Panc1 (cell line): ENCODE data around the gene PAK2.

Experiments
- POLR2AphosphoS5 ChIP-seq: IDR thresholded peaks from 2 replicates; pipeline ENCODE4 v1.6.1; 2012; ENCODE audit warnings: mild to moderate bottlenecking, low read depth, low read length, moderate library complexity
- TCF7L2 ChIP-seq: IDR thresholded peaks from 2 replicates; pipeline ENCODE4 v1.6.1; 2011; ENCODE audit warnings: mild to moderate bottlenecking, low read depth, low read length, inconsistent platforms
- TF ChIP-seq, protein P1 (sequence below): fragments of 450-650 bp; IDR thresholded peaks from 2 replicates; pipeline ENCODE4 v1.5.1; 2017; ENCODE audit warnings: mild to moderate bottlenecking

DNA sequence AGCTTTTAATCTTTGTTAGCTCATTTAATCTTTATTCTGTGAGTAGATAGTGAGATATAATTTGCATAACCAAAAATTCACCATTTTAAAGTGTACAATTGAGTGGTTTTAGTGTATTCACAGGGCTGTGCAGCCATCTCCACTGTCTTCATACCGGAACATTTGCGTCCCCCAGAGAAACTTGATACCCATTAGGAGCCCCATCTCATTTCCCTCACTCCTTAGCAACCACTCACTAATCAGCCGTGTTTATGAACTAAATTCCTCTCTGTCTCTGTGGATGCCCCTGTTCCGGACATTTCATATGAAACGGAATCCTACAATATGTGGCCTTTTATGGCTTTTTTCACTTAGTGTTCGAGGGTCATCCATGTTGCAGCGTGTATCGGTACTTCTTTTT lies 38.2 kb downstream of the PAK2 start:
- TF ChIP-seq, protein P1, sequence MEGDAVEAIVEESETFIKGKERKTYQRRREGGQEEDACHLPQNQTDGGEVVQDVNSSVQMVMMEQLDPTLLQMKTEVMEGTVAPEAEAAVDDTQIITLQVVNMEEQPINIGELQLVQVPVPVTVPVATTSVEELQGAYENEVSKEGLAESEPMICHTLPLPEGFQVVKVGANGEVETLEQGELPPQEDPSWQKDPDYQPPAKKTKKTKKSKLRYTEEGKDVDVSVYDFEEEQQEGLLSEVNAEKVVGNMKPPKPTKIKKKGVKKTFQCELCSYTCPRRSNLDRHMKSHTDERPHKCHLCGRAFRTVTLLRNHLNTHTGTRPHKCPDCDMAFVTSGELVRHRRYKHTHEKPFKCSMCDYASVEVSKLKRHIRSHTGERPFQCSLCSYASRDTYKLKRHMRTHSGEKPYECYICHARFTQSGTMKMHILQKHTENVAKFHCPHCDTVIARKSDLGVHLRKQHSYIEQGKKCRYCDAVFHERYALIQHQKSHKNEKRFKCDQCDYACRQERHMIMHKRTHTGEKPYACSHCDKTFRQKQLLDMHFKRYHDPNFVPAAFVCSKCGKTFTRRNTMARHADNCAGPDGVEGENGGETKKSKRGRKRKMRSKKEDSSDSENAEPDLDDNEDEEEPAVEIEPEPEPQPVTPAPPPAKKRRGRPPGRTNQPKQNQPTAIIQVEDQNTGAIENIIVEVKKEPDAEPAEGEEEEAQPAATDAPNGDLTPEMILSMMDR, result no peak
- TF ChIP-seq POLR2AphosphoS5 (no peak), TCF7L2 (no peak)
